ENCODE results near the gene DAB1. TPM values are rescaled to one million over a fixed set of nuclear protein-coding genes. Genes with fewer than 3 reads are reported as not detected.

The DAB1 gene
- total and polyA plus RNA-seq, 10 of the 15 experiments (the other 5 are each of a cell fraction or from before 2014, with no cell fraction given) = 0.02 to 0.10 (median 0.03) TPM; not detected in 5

- Histone ChIP-seq H3K9ac (ENCODE audit: control insufficient read depth, insufficient read depth, low read length) (no peak overlapping the region), H3K27ac (ENCODE audit: control insufficient read depth, insufficient read depth) (no peak overlapping the region), H3K36me3 (ENCODE audit: control insufficient read depth in 2 of 2, insufficient read depth in 2 of 2, low read length in 1 of 2) (no peaks in the 10 kb centered on the region), H3K4me1 (ENCODE audit: control insufficient read depth, insufficient read depth, low read length) (no peaks in the 10 kb centered on the region), H4K20me1 (ENCODE audit: control insufficient read depth, insufficient read depth) (no peaks in the 10 kb centered on the region), H2AFZ (ENCODE audit: control insufficient read depth, low read depth, low read length) (no peak overlapping the region), H3K4me3 (no peak overlapping the region), H3K4me2 (ENCODE audit: control insufficient read depth, insufficient read depth) (no peak overlapping the region), H3K79me2 (ENCODE audit: control insufficient read depth, insufficient read depth, low read length) (no peaks in the 10 kb centered on the region), H3K9me3 (replicated peaks; ENCODE audit: control insufficient read depth, insufficient read depth, low read length) (no peaks in the 10 kb centered on the region), H3K27me3 (replicated peaks in 1 of 2; ENCODE audit: control insufficient read depth in 2 of 2, insufficient read depth in 2 of 2, low read length in 1 of 2) (no peaks in the 10 kb centered on the region; a peak in 1 of 4 replicates)
- no peak for FAIRE-seq
- POLR2A ChIA-PET = interaction anchor here (0.8 kb wide), 1 partner anchor 10 kb away, joined by 3 read pairs; no protein-coding TSS in a partner anchor
- intact Hi-C loops (cut with micrococcal nuclease; ENCODE audit: unreplicated experiment) (no loop called here), in situ Hi-C loops (cut with MboI) (no loop called here)
- no peak for ATAC-seq
- 0% methylated on average over 2 of the region's 2 CpGs for WGBS (ENCODE audit: insufficient coverage, insufficient replicate concordance, low lambda C conversion rate, missing lambda C conversion rate)
- no TSS peak for BruUV-seq (replicated peaks)
- RAD21 ChIA-PET (ENCODE audit: unreplicated experiment) = no interaction called here
- CTCF ChIA-PET = no interaction called here
- no peak for DNase-seq (ENCODE audit: low read depth, low spot score)
- SMC1A ChIA-PET (ENCODE audit: uncharacterized antibody, unreplicated experiment) = interaction anchor here (1.5 kb wide), 1 partner anchor 10 kb away, joined by 8 read pairs; no protein-coding TSS in a partner anchor
- TF ChIP-seq RUNX3 (IDR thresholded peaks at IDR 0.05; ENCODE audit: low read length) (no peak), MEF2A (IDR thresholded peaks at IDR 0.05; ENCODE audit: insufficient read depth, low read depth, low read length) (no peak), MYC (IDR thresholded peaks at IDR 0.05; ENCODE audit: insufficient read depth, insufficient read length, insufficient replicate concordance, low read length, severe bottlenecking) (no peak), BHLHE40 (IDR thresholded peaks at IDR 0.05; ENCODE audit: borderline replicate concordance in 1 of 2, low read depth in 2 of 2, low read length in 1 of 2) (no peak), EED (IDR thresholded peaks at IDR 0.05; ENCODE audit: low read depth) (no peak), CEBPZ (IDR thresholded peaks at IDR 0.05; ENCODE audit: low read depth, low read length) (no peak), SRF (IDR thresholded peaks at IDR 0.05; ENCODE audit: low read depth in 2 of 2, low read length in 2 of 2) (no peak), RCOR1 (conservative IDR thresholded peaks at IDR 0.05; ENCODE audit: low read depth, low read length) (no peak), HCFC1 (IDR thresholded peaks at IDR 0.05; ENCODE audit: low read length) (no peak), ATF2 (IDR thresholded peaks at IDR 0.05; ENCODE audit: low read length) (no peak), ZNF687 (IDR thresholded peaks at IDR 0.05) (no peak), POLR2A (IDR thresholded peaks at IDR 0.05; ENCODE audit: low read depth, low read length) (no peak), CTCF (IDR thresholded peaks at IDR 0.05 in 2 of 3, conservative IDR thresholded peaks at IDR 0.05 in 1 of 3; ENCODE audit: control insufficient read depth in 2 of 3, extremely low read depth in 1 of 3, insufficient read depth in 1 of 3, low read depth in 3 of 3, low read length in 3 of 3) (no peak), SREBF1 (IDR thresholded peaks at IDR 0.05; ENCODE audit: low read length) (no peak)
These were observed 141.4 kb downstream of the DAB1 start for GRCh38 chr1:57282411-57282810.
